Fibroblast of villous mesenchyme (primary cell): ENCODE measurements around the gene PCDHB12. TPM values are rescaled to one million over a fixed set of nuclear protein-coding genes. Genes with fewer than 3 reads are reported as not detected.
"Not testable (repeated sequence)": the region's sequence is repeated elsewhere in the genome, so short reads cannot be mapped to it uniquely, and the experiment has no call there.

Experiments
- DNase-seq: peaks from one replicate; pipeline ENCODE4 v3.0.0-alpha.2; 2010; ENCODE audit warnings: low read depth
- H3K4me3 ChIP-seq: 2 replicates; pipeline ENCODE4 v1.5.1; 2011; ENCODE audit warnings: low read depth, mild to moderate bottlenecking, low read length
- CTCF ChIP-seq: IDR thresholded peaks from 2 replicates; pipeline ENCODE4 v1.5.1; 2012; ENCODE audit warnings: low read depth, mild to moderate bottlenecking, low read length; ENCODE audit not compliant: insufficient read depth
- total RNA-seq: library from RNA; depleted of rRNA; stranded (reverse); fragments of >200 nt; gene quantifications from 2 replicates; pipeline ENCODE4 v1.2.3, GENCODE V29; 2012

The PCDHB12 gene
- under 0.01 TPM in 1 of 2 replicates, not detected in the other for total RNA-seq

GRCh38 chr5:141208478-141208877 lies at the start of gene PCDHB12:
PCDHB12 (plus strand) TSS chr5:141208719; CDS start chr5:141208908, 189 bp downstream.
- no peak within 1 kb of the TSS for H3K4me3 ChIP-seq
- no peak for TF ChIP-seq CTCF
- no peak for DNase-seq

DNA sequence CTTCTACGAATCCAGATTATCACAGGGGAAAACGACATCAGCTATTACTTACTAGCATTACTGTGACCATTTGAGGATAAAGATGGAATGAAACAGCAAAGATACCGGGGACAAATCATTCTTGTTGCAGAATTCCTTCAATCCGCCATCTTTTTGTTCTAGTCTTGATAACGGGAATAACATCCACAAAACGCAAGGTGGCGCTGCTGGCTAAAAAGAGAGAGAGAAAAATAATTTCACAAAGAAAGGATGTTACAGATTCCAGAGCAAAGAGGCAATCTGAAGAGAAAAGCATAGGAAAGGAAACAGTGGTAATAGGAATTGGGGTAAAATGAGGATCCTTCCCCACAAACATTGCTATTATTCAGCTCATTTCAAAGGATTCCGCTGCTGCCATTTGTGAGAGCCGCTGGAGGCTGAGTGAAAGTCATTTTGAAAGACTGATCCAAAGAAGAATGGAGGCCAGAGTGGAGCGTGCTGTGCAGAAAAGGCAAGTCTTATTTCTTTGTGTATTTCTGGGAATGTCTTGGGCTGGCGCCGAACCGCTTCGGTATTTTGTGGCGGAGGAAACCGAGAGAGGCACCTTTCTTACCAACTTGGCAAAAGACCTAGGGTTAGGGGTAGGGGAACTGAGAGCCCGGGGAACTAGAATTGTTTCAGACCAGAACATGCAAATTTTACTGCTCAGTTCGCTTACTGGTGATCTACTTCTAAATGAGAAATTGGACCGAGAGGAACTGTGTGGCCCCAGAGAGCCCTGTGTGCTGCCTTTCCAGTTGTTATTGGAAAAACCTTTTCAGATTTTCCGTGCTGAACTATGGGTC lies 35.9 kb upstream of the PCDHB12 start, which contains the start of gene PCDHB7:
Gene PCDHB7 (plus strand): TSS at position 264 of the 824 bp plus-strand sequence. CDS start 192 bp downstream, at position 456.
- no peak within 1 kb of the TSS for H3K4me3 ChIP-seq
- DNase-seq = peak; percentile 10

DNA sequence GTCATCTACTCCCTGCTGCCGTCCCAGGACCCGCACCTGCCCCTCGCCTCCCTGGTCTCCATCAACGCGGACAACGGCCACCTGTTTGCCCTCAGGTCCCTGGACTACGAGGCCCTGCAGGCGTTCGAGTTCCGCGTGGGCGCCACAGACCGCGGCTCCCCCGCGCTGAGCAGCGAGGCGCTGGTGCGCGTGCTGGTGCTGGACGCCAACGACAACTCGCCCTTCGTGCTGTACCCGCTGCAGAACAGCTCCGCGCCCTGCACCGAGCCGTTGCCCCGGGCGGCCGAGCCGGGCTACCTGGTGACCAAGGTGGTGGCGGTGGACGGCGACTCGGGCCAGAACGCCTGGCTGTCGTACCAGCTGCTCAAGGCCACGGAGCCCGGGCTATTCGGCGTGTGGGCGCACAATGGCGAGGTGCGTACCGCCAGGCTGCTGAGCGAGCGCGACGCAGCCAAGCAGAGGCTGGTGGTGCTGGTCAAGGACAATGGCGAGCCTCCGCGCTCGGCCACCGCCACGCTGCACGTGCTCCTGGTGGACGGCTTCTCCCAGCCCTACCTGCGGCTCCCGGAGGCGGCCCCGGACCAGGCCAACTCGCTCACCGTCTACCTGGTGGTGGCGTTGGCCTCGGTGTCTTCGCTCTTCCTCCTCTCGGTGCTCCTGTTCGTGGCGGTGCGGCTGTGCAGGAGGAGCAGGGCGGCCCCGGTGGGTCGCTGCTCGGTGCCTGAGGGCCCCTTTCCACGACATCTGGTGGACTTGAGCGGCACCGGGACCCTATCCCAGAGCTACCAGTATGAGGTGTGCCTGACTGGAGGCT lies 34.0 kb upstream of the PCDHB12 start:
- H3K4me3 ChIP-seq, DNase-seq: not testable (repeated sequence)

More for the DNA sequence above, 35.9 kb upstream of the PCDHB12 start, which contains the start of gene PCDHB7:
- peak; percentile 52 for TF ChIP-seq CTCF

GRCh38 chr5:141175933-141176332 lies 32.6 kb upstream of the PCDHB12 start:
- no peak for TF ChIP-seq CTCF
- DNase-seq = no peak
- no peak overlapping the region for H3K4me3 ChIP-seq

GRCh38 chr5:141177577-141178191 lies 30.8 kb upstream of the PCDHB12 start, which contains the start of gene PCDHB8:
PCDHB8 (plus strand) TSS chr5:141177790; CDS start chr5:141178035, 245 bp downstream.
- H3K4me3 ChIP-seq, DNase-seq: not testable (repeated sequence)

- DNase-seq, H3K4me3 ChIP-seq: not testable (repeated sequence)
Observed at GRCh38 chr5:141179371-141179770, 29.1 kb upstream of the PCDHB12 start.

GRCh38 chr5:141179876-141180275 lies 28.6 kb upstream of the PCDHB12 start:
- not testable (repeated sequence) for DNase-seq

DNA sequence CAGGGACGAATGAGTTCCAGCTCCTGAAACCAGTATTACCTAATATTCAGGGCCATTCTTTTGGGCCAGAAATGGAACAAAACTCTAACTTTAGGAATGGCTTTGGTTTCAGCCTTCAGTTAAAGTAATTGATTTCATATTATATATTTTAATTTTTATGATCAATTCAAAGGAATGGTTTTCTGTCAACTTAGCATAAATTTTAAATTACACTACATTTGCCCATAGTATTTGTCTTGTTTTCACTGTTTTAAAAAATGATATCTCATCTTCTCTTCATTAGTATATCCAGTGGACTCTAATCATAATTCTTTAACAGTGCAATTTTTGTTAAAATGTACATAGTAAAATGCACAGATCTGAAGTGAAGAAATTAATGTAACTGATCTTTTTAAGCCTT lies 28.2 kb upstream of the PCDHB12 start:
- H3K4me3 ChIP-seq = no peak overlapping the region
- no peak for TF ChIP-seq CTCF
- DNase-seq = no peak

More at GRCh38 chr5:141179876-141180275, 28.6 kb upstream of the PCDHB12 start:
- not testable (repeated sequence) for H3K4me3 ChIP-seq
